Endothelial cell of umbilical vein (primary cell): ENCODE measurements around the gene TNRC6C. TPM values are rescaled to one million over a fixed set of nuclear protein-coding genes. Genes with fewer than 3 reads are reported as not detected.

Experiments
- BruUV-seq: library from RNA; stranded (reverse); fragments of 400-500 nt; replicated peaks from 2 replicates; lab custom pipeline; 2021; lab: Mats Ljungman, UMichigan
- CTCF ChIA-PET: fragments of 300-600, 350-600 bp; sonication (Branson Sonifier 250); formaldehyde crosslinking; loops from one replicate; lab custom pipeline; 2021; ENCODE audit warnings: antibody characterized with exemption, inconsistent platforms; lab: Charles Lee
- POLR2A ChIA-PET: fragments of 300-600, 350-600 bp; sonication (Branson Sonifier 250); formaldehyde crosslinking; loops from one replicate; lab custom pipeline; 2021; ENCODE audit warnings: antibody characterized with exemption, inconsistent platforms; lab: Charles Lee
- DNase-seq: peaks from one replicate; pipeline ENCODE4 v3.0.0-alpha.2; 2011; ENCODE audit warnings: low read depth, low spot score
- FAIRE-seq: peaks from 2 replicates; lab custom pipeline; 2011; peaks lifted over from hg19 to GRCh38; lab: Jason Lieb, UNC
- H2AFZ ChIP-seq: 2 replicates; pipeline ENCODE4 v1.6.0; 2012; ENCODE audit warnings: low read depth, low read length, control low read depth, inconsistent platforms
- H3K27ac ChIP-seq: 2 replicates; pipeline ENCODE4 v1.5.1; 2011; ENCODE audit warnings: low read depth, mild to moderate bottlenecking, control low read depth, low read length, moderate library complexity; ENCODE audit not compliant: insufficient read depth
- H3K27me3 ChIP-seq, 2 experiments: 2 replicates each; pipeline versions ENCODE4 v1.6.0 to v1.6.1; 2011; ENCODE audit warnings: low read length in 2 of 2, mixed read lengths in 1 of 2; ENCODE audit not compliant: control insufficient read depth in 2 of 2, insufficient read depth in 2 of 2
- H3K36me3 ChIP-seq, 2 experiments: 2 replicates in 1 of 2; 3 replicates in 1 of 2; pipeline ENCODE4 v1.5.1; 2011; ENCODE audit warnings: low read length in 2 of 2, mild to moderate bottlenecking in 1 of 2, moderate library complexity in 1 of 2; ENCODE audit not compliant: control insufficient read depth in 2 of 2, insufficient read depth in 2 of 2; ENCODE audit errors: extremely low read depth in 1 of 2
- H3K4me1 ChIP-seq: 3 replicates; pipeline ENCODE4 v1.5.1; 2011; ENCODE audit warnings: mild to moderate bottlenecking, low read length; ENCODE audit not compliant: control insufficient read depth, insufficient read depth; ENCODE audit errors: extremely low read depth
- H3K4me2 ChIP-seq: 2 replicates; pipeline ENCODE4 v1.6.1; 2011; ENCODE audit warnings: low read length, control low read depth, mixed read lengths; ENCODE audit not compliant: insufficient read depth
- H3K4me3 ChIP-seq, 3 experiments: fragments of 200-600 bp in 1 of 3; sonication (generic), shearing (Covaris generic) in 1 of 3; replicated peaks in 1 of 3; 2 replicates each; pipeline ENCODE4 v1.5.1; 2011 to 2016; ENCODE audit warnings: control low read depth in 3 of 3, low read length in 3 of 3, mild to moderate bottlenecking in 2 of 3, inconsistent platforms in 1 of 3, low read depth in 1 of 3, moderate library complexity in 1 of 3; ENCODE audit not compliant: insufficient read depth in 1 of 3
- H3K79me2 ChIP-seq: 2 replicates; pipeline ENCODE4 v1.6.0; 2012; ENCODE audit warnings: low read length, inconsistent platforms; ENCODE audit not compliant: control insufficient read depth, insufficient read depth
- H3K9ac ChIP-seq: replicated peaks from 2 replicates; pipeline ENCODE3; 2011; ENCODE audit warnings: low read length, control low read depth; ENCODE audit not compliant: insufficient read depth; ENCODE audit errors: extremely low read depth
- H3K9me1 ChIP-seq: replicated peaks from 3 replicates; pipeline ENCODE4 v1.6.0; 2011; ENCODE audit warnings: mild to moderate bottlenecking, low read length; ENCODE audit not compliant: control insufficient read depth, insufficient read depth; ENCODE audit errors: extremely low read depth
- H3K9me3 ChIP-seq: replicated peaks from 2 replicates; pipeline ENCODE4 v1.5.1; 2012; ENCODE audit warnings: low read length, inconsistent platforms; ENCODE audit not compliant: control insufficient read depth, insufficient read depth
- H4K20me1 ChIP-seq: replicated peaks from 2 replicates; pipeline ENCODE3; 2011; ENCODE audit warnings: mild to moderate bottlenecking, low read length; ENCODE audit not compliant: control insufficient read depth, insufficient read depth; ENCODE audit errors: extremely low read depth
- EZH2 ChIP-seq: IDR thresholded peaks from 2 replicates; pipeline ENCODE4 v1.6.1; 2012; ENCODE audit warnings: borderline replicate concordance, low read depth, mild to moderate bottlenecking, moderate library complexity, low read length, inconsistent platforms; ENCODE audit not compliant: severe bottlenecking
- FOS ChIP-seq: IDR thresholded peaks from 2 replicates; pipeline ENCODE4 v1.6.1; 2011; ENCODE audit warnings: mild to moderate bottlenecking, low read length, moderate library complexity, borderline replicate concordance; ENCODE audit not compliant: insufficient read depth
- GATA2 ChIP-seq: IDR thresholded peaks from 2 replicates; pipeline ENCODE4 v1.7.0; 2011; ENCODE audit warnings: low read depth, mild to moderate bottlenecking, moderate library complexity, mixed read lengths, low read length; ENCODE audit not compliant: insufficient read length, insufficient read depth
- JUN ChIP-seq: IDR thresholded peaks from 2 replicates; pipeline ENCODE4 v1.6.1; 2011; ENCODE audit warnings: borderline replicate concordance, low read depth; ENCODE audit not compliant: insufficient read length, insufficient read depth
- MYC ChIP-seq: IDR thresholded peaks from one replicate; pipeline ENCODE4 v1.6.1; 2011; ENCODE audit warnings: mild to moderate bottlenecking, low read depth, low read length
- POLR2A ChIP-seq: IDR thresholded peaks from 2 replicates; pipeline ENCODE4 v1.6.1; 2012; ENCODE audit warnings: low read depth, mild to moderate bottlenecking, control low read depth, low read length
- POLR2AphosphoS5 ChIP-seq: IDR thresholded peaks from 2 replicates; pipeline ENCODE4 v1.6.1; 2012; ENCODE audit warnings: low read depth, mild to moderate bottlenecking, control low read depth, low read length, moderate library complexity; ENCODE audit not compliant: insufficient read depth
- dilution Hi-C: fragments of 300-500 bp; cut with MboI; formaldehyde crosslinking; loops from one replicate; pipeline ENCODE4 v1.15.0; 2019; ENCODE audit warnings: low sequenced_read_pairs; ENCODE audit not compliant: extremely low pct_ligation_motif_present
- intact Hi-C: fragments of 100-400 bp; cut with micrococcal nuclease; formaldehyde crosslinking; loops from one replicate; pipeline ENCODE4 v1.10.0; 2022
- polyA plus RNA-seq, 4 experiments: library from polyadenylated mRNA; depleted of rRNA in 3 of 4; stranded (reverse) in 3 of 4; unstranded in 1 of 4; fragments of >200 nt; gene quantifications; 2 replicates each; pipeline versions ENCODE4 v1.2.1 to v1.2.3, GENCODE V29; 2011 to 2012; ENCODE audit warnings: missing spikeins in 1 of 4
- total RNA-seq: library from RNA; stranded (reverse); gene quantifications from 2 replicates; pipeline ENCODE4 v1.2.3, GENCODE V29; 2021
- TF ChIP-seq, protein P1 (sequence below), 2 donors: IDR thresholded peaks; 1 replicate in 1 of 2; 2 replicates in 1 of 2; pipeline ENCODE4 v1.5.1; 2011; ENCODE audit warnings: low read length in 2 of 2, mild to moderate bottlenecking in 2 of 2, moderate library complexity in 2 of 2, control low read depth in 1 of 2, inconsistent platforms in 1 of 2, low read depth in 1 of 2; ENCODE audit not compliant: insufficient read depth in 1 of 2; ENCODE audit errors: extremely low read depth in 1 of 2
- TF ChIP-seq, protein P2 (sequence below): IDR thresholded peaks from 2 replicates; pipeline ENCODE4 v1.6.1; 2011; ENCODE audit not compliant: insufficient read depth, insufficient read length

The TNRC6C gene
- total and polyA plus RNA-seq, 2 donors (not counting 3 experiments of a cell fraction or from before 2014, with no cell fraction given), result 2.1 to 17.5 TPM

DNA sequence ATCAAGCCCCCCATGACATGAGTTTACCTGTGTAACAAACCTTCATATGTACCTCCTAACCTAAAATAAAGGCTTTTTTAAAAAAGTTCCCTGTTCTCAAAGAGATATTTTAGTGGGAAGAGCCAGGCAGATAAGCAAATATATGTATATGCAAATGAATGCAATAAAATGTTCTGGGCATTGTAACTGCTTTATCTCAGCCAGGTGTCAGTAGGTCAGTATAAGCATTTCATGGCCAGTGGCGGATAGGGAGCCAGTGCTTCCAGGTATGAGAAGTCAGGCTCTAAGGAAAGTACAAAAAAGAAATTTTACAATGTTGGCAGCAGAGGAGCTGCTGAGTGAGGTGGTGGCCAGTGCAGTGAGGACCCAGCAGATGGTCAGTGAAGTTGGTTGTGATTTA lies 53.9 kb downstream of the TNRC6C start:
- TF ChIP-seq MYC (no peak), POLR2A (no peak), EZH2 (no peak), JUN (no peak), GATA2 (no peak), POLR2AphosphoS5 (no peak), FOS (no peak)
- TF ChIP-seq, protein P1, sequence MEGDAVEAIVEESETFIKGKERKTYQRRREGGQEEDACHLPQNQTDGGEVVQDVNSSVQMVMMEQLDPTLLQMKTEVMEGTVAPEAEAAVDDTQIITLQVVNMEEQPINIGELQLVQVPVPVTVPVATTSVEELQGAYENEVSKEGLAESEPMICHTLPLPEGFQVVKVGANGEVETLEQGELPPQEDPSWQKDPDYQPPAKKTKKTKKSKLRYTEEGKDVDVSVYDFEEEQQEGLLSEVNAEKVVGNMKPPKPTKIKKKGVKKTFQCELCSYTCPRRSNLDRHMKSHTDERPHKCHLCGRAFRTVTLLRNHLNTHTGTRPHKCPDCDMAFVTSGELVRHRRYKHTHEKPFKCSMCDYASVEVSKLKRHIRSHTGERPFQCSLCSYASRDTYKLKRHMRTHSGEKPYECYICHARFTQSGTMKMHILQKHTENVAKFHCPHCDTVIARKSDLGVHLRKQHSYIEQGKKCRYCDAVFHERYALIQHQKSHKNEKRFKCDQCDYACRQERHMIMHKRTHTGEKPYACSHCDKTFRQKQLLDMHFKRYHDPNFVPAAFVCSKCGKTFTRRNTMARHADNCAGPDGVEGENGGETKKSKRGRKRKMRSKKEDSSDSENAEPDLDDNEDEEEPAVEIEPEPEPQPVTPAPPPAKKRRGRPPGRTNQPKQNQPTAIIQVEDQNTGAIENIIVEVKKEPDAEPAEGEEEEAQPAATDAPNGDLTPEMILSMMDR (IDR thresholded peaks at IDR 0.05; ENCODE audit: extremely low read depth in 1 of 2, insufficient read depth in 1 of 2, low read depth in 1 of 2, low read length in 2 of 2), result no peak
- TF ChIP-seq, protein P2, sequence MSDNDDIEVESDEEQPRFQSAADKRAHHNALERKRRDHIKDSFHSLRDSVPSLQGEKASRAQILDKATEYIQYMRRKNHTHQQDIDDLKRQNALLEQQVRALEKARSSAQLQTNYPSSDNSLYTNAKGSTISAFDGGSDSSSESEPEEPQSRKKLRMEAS, result no peak
- Histone ChIP-seq H3K9me1 (no peaks in the 10 kb centered on the region), H3K27ac (no peak overlapping the region), H3K4me1 (no peaks in the 10 kb centered on the region), H3K4me2 (no peak overlapping the region), H3K36me3 (no peaks in the 10 kb centered on the region), H3K4me3 (no peak overlapping the region), H3K9me3 (no peaks in the 10 kb centered on the region), H4K20me1 (no peaks in the 10 kb centered on the region), H3K27me3 (no peaks in the 10 kb centered on the region), H3K9ac (no peak overlapping the region), H2AFZ (no peak overlapping the region), H3K79me2 (no peaks in the 10 kb centered on the region)
- BruUV-seq, result no TSS peak
- CTCF ChIA-PET, result interaction anchor here (0.8 to 4.6 kb wide), 18 partner anchors 9 to 517 kb away, joined by 3 to 98 read pairs (median 6); partner anchors contain the start of gene TNRC6C
- dilution Hi-C loops (no loop called here), intact Hi-C loops (no loop called here)
- FAIRE-seq (no peak), DNase-seq (no peak)
- POLR2A ChIA-PET, result interaction anchor here (4.2 kb wide), 1 partner anchor 54 kb away, joined by 25 read pairs; the partner anchor contains the start of gene TNRC6C
